ENCODE data around the gene KAZN.

KAZN gene

DNA sequence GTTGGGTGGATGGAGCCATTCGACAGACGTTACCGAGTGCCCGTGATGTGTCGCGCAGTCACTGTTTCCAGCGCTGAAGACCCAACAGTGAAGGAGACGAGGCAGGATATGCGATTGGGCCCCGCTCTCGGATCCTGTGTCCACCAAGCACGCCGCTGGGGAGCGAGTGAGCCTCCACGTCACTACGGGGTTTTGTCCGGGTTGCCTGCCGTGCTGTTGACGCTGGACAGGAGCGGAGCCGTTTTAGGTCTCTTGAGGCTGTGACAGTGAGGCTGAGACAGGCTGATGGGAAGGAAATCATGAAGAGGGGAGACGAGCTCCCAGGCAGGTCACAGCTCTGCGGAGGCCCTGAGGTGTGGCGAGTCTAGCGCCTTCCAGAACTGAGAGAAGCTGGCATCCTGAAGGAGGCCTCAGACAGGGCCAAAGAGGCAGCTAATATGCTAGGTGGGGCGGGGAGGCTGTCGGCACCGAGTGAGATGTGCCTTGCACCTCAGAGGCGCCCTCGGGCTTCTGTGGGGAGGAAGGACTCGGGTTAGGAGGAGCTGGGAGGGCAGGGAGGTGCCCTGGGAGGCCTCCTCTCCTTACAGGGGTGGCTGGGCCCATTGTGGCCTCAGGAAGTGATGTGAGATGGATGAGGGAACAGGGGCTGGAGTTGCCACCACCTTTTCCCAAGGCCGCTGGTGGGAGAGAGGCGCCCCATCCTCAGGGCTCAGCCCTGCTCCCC is 359.1 kb downstream of the KAZN start:
- no peaks in the 10 kb centered on the region for H3K4me1 ChIP-seq (ENCODE audit: control insufficient read depth, insufficient read depth, low read length)
- H3K27ac ChIP-seq (ENCODE audit: extremely low read depth, low read depth, low read length), result no peak overlapping the region
- peaks cover 0 to 48% of the 10 kb centered on the region in 2 experiments; a peak in 1 of 3 replicates for H3K36me3 ChIP-seq (ENCODE audit: control insufficient read depth in 2 of 2, insufficient read depth in 1 of 2, low read length in 2 of 2)
- no peak overlapping the region for H3K4me3 ChIP-seq (ENCODE audit: low read depth, low read length)
- no peaks in the 10 kb centered on the region for H3K9me3 ChIP-seq (ENCODE audit: control insufficient read depth, insufficient read depth, low read depth, low read length)
- CTCF ChIA-PET, result no interaction called here
- POLR2A ChIA-PET, result no interaction called here
- no peak for TF ChIP-seq ZNF140 (tag by site-specific recombination; IDR thresholded peaks at IDR 0.05)
- TF ChIP-seq WT1 (tag by site-specific recombination; IDR thresholded peaks at IDR 0.05), result peak; percentile 49; the same call in 1 of the 2 replicates
- no peak for TF ChIP-seq ZNF341 (tag by site-specific recombination; IDR thresholded peaks at IDR 0.05; ENCODE audit: low read depth)

- Histone ChIP-seq H3K4me3 (ENCODE audit: low read depth, low read length) (no peak overlapping the region), H3K4me1 (ENCODE audit: control insufficient read depth, insufficient read depth, low read length) (no peaks in the 10 kb centered on the region), H3K9me3 (ENCODE audit: control insufficient read depth, insufficient read depth, low read depth, low read length) (no peaks in the 10 kb centered on the region), H3K27ac (ENCODE audit: extremely low read depth, low read depth, low read length) (no peak overlapping the region), H3K36me3 (ENCODE audit: control insufficient read depth in 2 of 2, insufficient read depth in 1 of 2, low read length in 2 of 2) (peaks cover 0 to 51% of the 10 kb centered on the region in 2 experiments; a peak in 1 of 3 replicates)
- TF ChIP-seq ZNF211 (tag by site-specific recombination; IDR thresholded peaks at IDR 0.05; ENCODE audit: low read depth) (no peak), ZNF366 (tag by site-specific recombination; conservative IDR thresholded peaks at IDR 0.05) (no peak), ZNF626 (tag by site-specific recombination; IDR thresholded peaks at IDR 0.05) (no peak), TRIM28 (IDR thresholded peaks at IDR 0.05; ENCODE audit: borderline replicate concordance, low read length) (no peak), ZNF10 (tag by site-specific recombination; IDR thresholded peaks at IDR 0.05) (no peak), ZNF792 (tag by site-specific recombination; IDR thresholded peaks at IDR 0.05) (no peak), MZF1 (tag by site-specific recombination; IDR thresholded peaks at IDR 0.05; ENCODE audit: borderline replicate concordance) (no peak), BCL11A (tag by site-specific recombination; IDR thresholded peaks at IDR 0.05; ENCODE audit: low read depth) (no peak), SCRT2 (tag by site-specific recombination; IDR thresholded peaks at IDR 0.05) (no peak)
- TF ChIP-seq, protein P1, sequence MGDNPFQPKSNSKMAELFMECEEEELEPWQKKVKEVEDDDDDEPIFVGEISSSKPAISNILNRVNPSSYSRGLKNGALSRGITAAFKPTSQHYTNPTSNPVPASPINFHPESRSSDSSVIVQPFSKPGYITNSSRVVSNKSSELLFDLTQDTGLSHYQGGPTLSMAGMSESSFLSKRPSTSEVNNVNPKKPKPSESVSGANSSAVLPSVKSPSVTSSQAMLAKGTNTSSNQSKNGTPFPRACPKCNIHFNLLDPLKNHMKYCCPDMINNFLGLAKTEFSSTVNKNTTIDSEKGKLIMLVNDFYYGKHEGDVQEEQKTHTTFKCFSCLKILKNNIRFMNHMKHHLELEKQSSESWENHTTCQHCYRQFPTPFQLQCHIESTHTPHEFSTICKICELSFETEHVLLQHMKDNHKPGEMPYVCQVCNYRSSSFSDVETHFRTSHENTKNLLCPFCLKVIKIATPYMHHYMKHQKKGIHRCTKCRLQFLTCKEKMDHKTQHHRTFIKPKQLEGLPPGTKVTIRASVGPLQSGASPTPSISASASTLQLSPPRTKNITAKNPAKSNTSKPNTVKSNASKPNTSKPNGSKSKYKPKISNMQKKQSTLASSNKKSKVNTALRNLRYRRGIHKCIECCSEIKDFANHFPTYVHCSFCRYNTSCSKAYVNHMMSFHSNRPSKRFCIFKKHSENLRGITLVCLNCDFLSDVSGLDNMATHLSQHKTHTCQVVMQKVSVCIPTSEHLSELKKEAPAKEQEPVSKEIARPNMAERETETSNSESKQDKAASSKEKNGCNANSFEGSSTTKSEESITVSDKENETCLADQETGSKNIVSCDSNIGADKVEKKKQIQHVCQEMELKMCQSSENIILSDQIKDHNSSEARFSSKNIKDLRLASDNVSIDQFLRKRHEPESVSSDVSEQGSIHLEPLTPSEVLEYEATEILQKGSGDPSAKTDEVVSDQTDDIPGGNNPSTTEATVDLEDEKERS (tag by site-specific recombination; IDR thresholded peaks at IDR 0.05), result no peak
- ChIA-PET CTCF (no interaction called here), POLR2A (no interaction called here)
These were observed 360.0 kb downstream of the KAZN start for GRCh38 chr1:14958249-14959058.

DNA sequence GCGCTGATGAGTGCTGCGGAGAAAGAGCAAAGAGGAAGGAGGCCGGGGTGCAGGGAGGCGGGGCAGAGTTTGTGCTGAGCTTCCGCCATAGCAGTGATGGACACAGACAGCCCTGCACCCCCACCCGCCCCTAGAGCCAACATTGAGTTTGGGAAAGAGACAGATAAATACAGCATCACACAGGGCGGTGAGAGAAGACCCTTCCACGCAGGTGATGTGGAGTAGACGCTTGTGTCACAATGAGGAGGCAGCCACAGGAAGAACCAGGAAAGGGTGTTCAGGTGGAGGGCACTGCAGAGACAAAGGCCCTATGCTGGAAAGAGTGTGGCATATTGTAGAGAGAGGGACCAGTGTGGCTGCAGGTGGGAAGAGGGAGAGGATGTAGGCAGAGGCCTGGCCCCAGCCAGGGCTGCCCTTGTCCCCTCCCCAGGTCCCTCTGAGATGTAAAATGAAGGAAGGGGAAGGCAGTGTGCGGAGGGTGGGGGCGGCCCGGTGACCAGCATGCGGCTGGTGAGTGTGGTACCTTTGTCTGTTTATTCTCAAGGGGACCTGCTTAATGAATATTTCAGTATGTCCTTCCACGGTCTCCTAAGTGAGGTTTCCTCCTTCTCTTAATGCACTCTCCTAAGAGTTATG is 360.7 kb downstream of the KAZN start:
- CTCF ChIA-PET, result no interaction called here
- Histone ChIP-seq H3K4me3 (ENCODE audit: low read depth, low read length) (no peak overlapping the region), H3K4me1 (ENCODE audit: control insufficient read depth, insufficient read depth, low read length) (no peaks in the 10 kb centered on the region), H3K9me3 (ENCODE audit: control insufficient read depth, insufficient read depth, low read depth, low read length) (no peaks in the 10 kb centered on the region), H3K27ac (ENCODE audit: extremely low read depth, low read depth, low read length) (no peak overlapping the region), H3K36me3 (ENCODE audit: control insufficient read depth in 2 of 2, insufficient read depth in 1 of 2, low read length in 2 of 2) (peaks cover 0 to 53% of the 10 kb centered on the region in 2 experiments; a peak in 1 of 3 replicates)
- POLR2A ChIA-PET, result no interaction called here
- no peak for TF ChIP-seq ZNF354C (tag by site-specific recombination; IDR thresholded peaks at IDR 0.05; ENCODE audit: borderline replicate concordance, low read depth)
- no peak for TF ChIP-seq ZNF174 (tag by site-specific recombination; IDR thresholded peaks at IDR 0.05)
- TF ChIP-seq ZNF76 (tag by site-specific recombination; IDR thresholded peaks at IDR 0.05; ENCODE audit: borderline replicate concordance, low read depth), result no peak
- TF ChIP-seq PRDM10 (tag by site-specific recombination; IDR thresholded peaks at IDR 0.05), result no peak
- no peak for TF ChIP-seq ZNF302 (tag by site-specific recombination; IDR thresholded peaks at IDR 0.05; ENCODE audit: low read depth)
- TF ChIP-seq ZNF510 (tag by site-specific recombination; IDR thresholded peaks at IDR 0.05; ENCODE audit: insufficient replicate concordance), result no peak

All from HEK293 (cell line).